Measurements from ENCODE around the gene SKIC2.
"Not testable (repeated sequence)": the region's sequence is repeated elsewhere in the genome, so short reads cannot be mapped to it uniquely, and the experiment has no call there.

SKIC2 gene

GRCh38 chr6:31969712-31970603 lies 11.0 kb downstream of the SKIC2 start:
- no peak for DNase-seq

GRCh38 chr6:31970604-31971271 lies 11.8 kb downstream of the SKIC2 start:
- peak; percentile 42 for DNase-seq

GRCh38 chr6:31971279-31971992 lies 12.5 kb downstream of the SKIC2 start:
- peak; percentile 34 for DNase-seq

GRCh38 chr6:31971993-31972708 lies 13.2 kb downstream of the SKIC2 start, which contains the start of gene DXO:
Gene DXO (minus strand): TSS chr6:31972138. CDS start chr6:31971675, 463 bp downstream.
- DNase-seq = peak; percentile 98

GRCh38 chr6:31972709-31973350 lies 13.9 kb downstream of the SKIC2 start:
- DNase-seq = no peak

GRCh38 chr6:31976065-31976464 lies 17.1 kb downstream of the SKIC2 start:
- not testable (repeated sequence) for DNase-seq

- no peak for DNase-seq
These were observed 18.9 kb downstream of the SKIC2 start for GRCh38 chr6:31977816-31978431.

GRCh38 chr6:31978831-31979230 lies 19.9 kb downstream of the SKIC2 start:
- no peak for DNase-seq

GRCh38 chr6:31979238-31979898 lies 20.4 kb downstream of the SKIC2 start:
- no peak for DNase-seq

- DNase-seq = not testable (repeated sequence)
These were observed 21.4 kb downstream of the SKIC2 start for GRCh38 chr6:31980195-31980876.

- not testable (repeated sequence) for DNase-seq
These were observed 22.0 kb downstream of the SKIC2 start for GRCh38 chr6:31980998-31981397.

GRCh38 chr6:31981744-31982143 lies 22.8 kb downstream of the SKIC2 start, which contains the start of gene C4A:
Gene C4A (plus strand): TSS chr6:31982057. CDS start chr6:31982108, 51 bp downstream.
- DNase-seq = not testable (repeated sequence)

- DNase-seq = not testable (repeated sequence)
These were observed 30.4 kb downstream of the SKIC2 start for GRCh38 chr6:31989363-31989762.

- DNase-seq = not testable (repeated sequence)
These were observed 35.4 kb downstream of the SKIC2 start for GRCh38 chr6:31994421-31994820.

- DNase-seq = not testable (repeated sequence)
These were observed 37.4 kb downstream of the SKIC2 start for GRCh38 chr6:31996385-31996784.

GRCh38 chr6:32002546-32003268 lies 43.7 kb downstream of the SKIC2 start:
- DNase-seq = not testable (repeated sequence)

- DNase-seq = not testable (repeated sequence)
These were observed 44.3 kb downstream of the SKIC2 start for GRCh38 chr6:32003301-32003700.

GRCh38 chr6:32004393-32004792 lies 45.4 kb downstream of the SKIC2 start:
- DNase-seq = not testable (repeated sequence)

GRCh38 chr6:32004864-32005537 lies 46.0 kb downstream of the SKIC2 start:
- DNase-seq = not testable (repeated sequence)
